IPS DF 4.7 (cell line): ENCODE measurements around the gene ARVCF.

ENCODE experiments used
- DNase-seq: peaks from one replicate; pipeline ENCODE4 v3.0.0-alpha.2; 2013; ENCODE audit warnings: low spot score; ENCODE audit errors: extremely low read depth

Gene ARVCF

GRCh38 chr22:19974268-19974861 is 42.3 kb downstream of the ARVCF start:
- DNase-seq = no peak

GRCh38 chr22:19973551-19974267 is 42.9 kb downstream of the ARVCF start:
- DNase-seq = no peak

GRCh38 chr22:19972652-19973550 is 43.7 kb downstream of the ARVCF start:
- DNase-seq = no peak

GRCh38 chr22:19972251-19972650 is 44.4 kb downstream of the ARVCF start:
- DNase-seq = no peak

- DNase-seq = no peak
Measured at GRCh38 chr22:19971276-19972124, 45.1 kb downstream of the ARVCF start.

- no peak for DNase-seq
Measured at GRCh38 chr22:19970479-19971275, 45.9 kb downstream of the ARVCF start.

- DNase-seq = no peak
Measured at GRCh38 chr22:19970031-19970478, 46.6 kb downstream of the ARVCF start.

GRCh38 chr22:19969141-19969928 is 47.3 kb downstream of the ARVCF start:
- DNase-seq = no peak

GRCh38 chr22:19968450-19968891 is 48.2 kb downstream of the ARVCF start:
- no peak for DNase-seq

GRCh38 chr22:19967850-19968449 is 48.7 kb downstream of the ARVCF start:
- DNase-seq = no peak

- no peak for DNase-seq
Measured at GRCh38 chr22:19966908-19967750, 49.5 kb downstream of the ARVCF start.

- DNase-seq = no peak
Measured at GRCh38 chr22:19965771-19966709, 50.6 kb downstream of the ARVCF start.

- no peak for DNase-seq
Measured at GRCh38 chr22:19964701-19965386, 51.8 kb downstream of the ARVCF start.

- DNase-seq = no peak
Measured at GRCh38 chr22:19963863-19964642, 52.6 kb downstream of the ARVCF start.

GRCh38 chr22:19962909-19963806 is 53.5 kb downstream of the ARVCF start:
- DNase-seq = no peak
